Panc1 (cell line): ENCODE measurements around the gene TEX14. TPM values are rescaled to one million over a fixed set of nuclear protein-coding genes. Genes with fewer than 3 reads are reported as not detected.

Experiments
- ATAC-seq: fragments of 200-7000 bp; cut with Tn5 transposase; 2 replicates; pipeline ENCODE4 v1.9.1; 2020; ENCODE audit warnings: mild to moderate bottlenecking, moderate library complexity
- BruUV-seq: library from RNA; stranded (reverse); fragments of 400-500 nt; replicated peaks from 2 replicates; lab custom pipeline; 2021; lab: Mats Ljungman, UMichigan
- CTCF ChIA-PET: fragments of 300-600 bp; sonication (Branson Sonifier 250); formaldehyde crosslinking; loops from one replicate; lab custom pipeline; 2022; ENCODE audit warnings: antibody characterized with exemption; lab: Charles Lee
- POLR2A ChIA-PET: fragments of 300-600 bp; sonication (Branson Sonifier 250); formaldehyde crosslinking; loops from one replicate; lab custom pipeline; 2022; ENCODE audit warnings: antibody characterized with exemption; lab: Charles Lee
- DNase-seq: peaks from one replicate; pipeline ENCODE4 v3.0.0-alpha.2; 2010; ENCODE audit warnings: low read depth, low spot score
- H3K27ac ChIP-seq: 2 replicates; pipeline ENCODE4 v1.5.1; 2011; ENCODE audit warnings: mild to moderate bottlenecking, low read length, inconsistent platforms
- H3K27me3 ChIP-seq: fragments of 200-500 bp; sonication (Bioruptor generic); 2 replicates; pipeline ENCODE4 v1.6.0; 2014; ENCODE audit warnings: low read length, inconsistent platforms; ENCODE audit not compliant: control insufficient read depth, insufficient read depth
- H3K36me3 ChIP-seq: fragments of 200-500 bp; sonication (Bioruptor generic); 2 replicates; pipeline ENCODE4 v1.5.1; 2014; ENCODE audit warnings: inconsistent platforms, mild to moderate bottlenecking, low read length, moderate library complexity; ENCODE audit not compliant: control insufficient read depth, insufficient read depth
- H3K4me1 ChIP-seq: 2 replicates; pipeline ENCODE4 v1.5.1; 2011; ENCODE audit warnings: inconsistent platforms, mild to moderate bottlenecking, low read length, moderate library complexity; ENCODE audit not compliant: control insufficient read depth, insufficient read depth
- H3K4me3 ChIP-seq, 2 experiments: 2 replicates each; pipeline ENCODE4 v1.5.1; 2011 to 2012; ENCODE audit warnings: low read depth in 2 of 2, low read length in 2 of 2, mild to moderate bottlenecking in 2 of 2, inconsistent platforms in 1 of 2, moderate library complexity in 1 of 2
- H3K9me3 ChIP-seq: fragments of 200-500 bp; sonication (Bioruptor generic); 2 replicates; pipeline ENCODE4 v1.5.1; 2014; ENCODE audit warnings: low read depth, mild to moderate bottlenecking, inconsistent platforms, low read length, moderate library complexity; ENCODE audit not compliant: control insufficient read depth, insufficient read depth
- POLR2AphosphoS5 ChIP-seq: IDR thresholded peaks from 2 replicates; pipeline ENCODE4 v1.6.1; 2012; ENCODE audit warnings: mild to moderate bottlenecking, low read depth, low read length, moderate library complexity
- SIN3A ChIP-seq: IDR thresholded peaks from 2 replicates; pipeline ENCODE4 v1.6.1; 2012; ENCODE audit warnings: low read depth, mild to moderate bottlenecking, low read length, moderate library complexity, borderline replicate concordance; ENCODE audit not compliant: insufficient read depth
- TCF7L2 ChIP-seq: IDR thresholded peaks from 2 replicates; pipeline ENCODE4 v1.6.1; 2011; ENCODE audit warnings: mild to moderate bottlenecking, low read depth, low read length, inconsistent platforms
- in situ Hi-C: cut with HindIII; loops from 2 replicates; pipeline ENCODE4 v1.10.0; 2016; ENCODE audit warnings: low sequenced_read_pairs, low pct_unique_long_range_greater_than_20kb
- intact Hi-C: fragments of 100-400 bp; cut with micrococcal nuclease; formaldehyde crosslinking; loops from one replicate; pipeline ENCODE4 v1.10.0; 2022; ENCODE audit not compliant: unreplicated experiment
- total RNA-seq: library from RNA; stranded (reverse); gene quantifications from one replicate; pipeline ENCODE4 v1.2.1, GENCODE V29; 2021; ENCODE audit not compliant: unreplicated experiment
- TF ChIP-seq, protein P1 (sequence below): fragments of 450-650 bp; IDR thresholded peaks from 2 replicates; pipeline ENCODE4 v1.5.1; 2017; ENCODE audit warnings: mild to moderate bottlenecking
- TF ChIP-seq, protein P2 (sequence below), 2 experiments: IDR thresholded peaks; 2 replicates each; pipeline ENCODE4 v1.6.1; 2011 to 2012; ENCODE audit warnings: low read depth in 2 of 2, control low read depth in 1 of 2, low read length in 1 of 2, mild to moderate bottlenecking in 1 of 2, moderate library complexity in 1 of 2; ENCODE audit not compliant: insufficient read depth in 1 of 2

Gene TEX14
- total RNA-seq, 1 experiment from 2014 or later: not detected

DNA sequence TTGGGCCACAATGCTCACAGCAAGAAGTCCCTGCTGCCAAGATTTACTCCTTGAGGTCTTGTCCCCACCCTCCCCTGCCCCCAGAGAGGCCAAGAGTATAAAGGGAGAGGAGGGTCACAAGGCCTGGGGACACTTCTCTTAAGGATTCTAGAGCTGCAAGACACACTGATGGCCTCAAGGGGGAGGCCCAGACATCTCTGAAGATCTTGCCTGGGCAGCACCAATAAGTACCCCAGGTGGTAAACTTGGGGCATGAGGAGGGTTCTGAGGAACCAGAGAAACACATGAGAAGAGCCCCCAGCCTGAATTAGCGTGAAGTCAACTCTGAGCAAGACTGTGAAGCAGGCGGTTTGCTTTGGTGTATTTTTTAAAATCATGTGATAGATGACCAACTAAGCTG is 150.6 kb downstream of the TEX14 start:
- no peak for TF ChIP-seq POLR2AphosphoS5
- TF ChIP-seq, protein P1, sequence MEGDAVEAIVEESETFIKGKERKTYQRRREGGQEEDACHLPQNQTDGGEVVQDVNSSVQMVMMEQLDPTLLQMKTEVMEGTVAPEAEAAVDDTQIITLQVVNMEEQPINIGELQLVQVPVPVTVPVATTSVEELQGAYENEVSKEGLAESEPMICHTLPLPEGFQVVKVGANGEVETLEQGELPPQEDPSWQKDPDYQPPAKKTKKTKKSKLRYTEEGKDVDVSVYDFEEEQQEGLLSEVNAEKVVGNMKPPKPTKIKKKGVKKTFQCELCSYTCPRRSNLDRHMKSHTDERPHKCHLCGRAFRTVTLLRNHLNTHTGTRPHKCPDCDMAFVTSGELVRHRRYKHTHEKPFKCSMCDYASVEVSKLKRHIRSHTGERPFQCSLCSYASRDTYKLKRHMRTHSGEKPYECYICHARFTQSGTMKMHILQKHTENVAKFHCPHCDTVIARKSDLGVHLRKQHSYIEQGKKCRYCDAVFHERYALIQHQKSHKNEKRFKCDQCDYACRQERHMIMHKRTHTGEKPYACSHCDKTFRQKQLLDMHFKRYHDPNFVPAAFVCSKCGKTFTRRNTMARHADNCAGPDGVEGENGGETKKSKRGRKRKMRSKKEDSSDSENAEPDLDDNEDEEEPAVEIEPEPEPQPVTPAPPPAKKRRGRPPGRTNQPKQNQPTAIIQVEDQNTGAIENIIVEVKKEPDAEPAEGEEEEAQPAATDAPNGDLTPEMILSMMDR: peak; percentile 32; the same call in 1 of the 2 replicates
- no peak for TF ChIP-seq SIN3A
- TF ChIP-seq TCF7L2: no peak
- intact Hi-C loops: no loop called here
- no peak for DNase-seq
- in situ Hi-C loops: no loop called here
- Histone ChIP-seq H3K27ac (no peak overlapping the region), H3K4me1 (no peaks in the 10 kb centered on the region), H3K4me3 (no peak overlapping the region), H3K36me3 (no peaks in the 10 kb centered on the region), H3K9me3 (no peaks in the 10 kb centered on the region), H3K27me3 (peaks cover 5% of the 10 kb centered on the region)
- no TSS peak for BruUV-seq
- ChIA-PET CTCF (interaction anchor here (0.7 kb wide), 1 partner anchor 449 kb away, joined by 4 read pairs; no protein-coding TSS in a partner anchor), POLR2A (interaction anchor here (0.6 kb wide), 1 partner anchor 465 kb away, joined by 4 read pairs; no protein-coding TSS in a partner anchor)
- no peak for ATAC-seq

DNA sequence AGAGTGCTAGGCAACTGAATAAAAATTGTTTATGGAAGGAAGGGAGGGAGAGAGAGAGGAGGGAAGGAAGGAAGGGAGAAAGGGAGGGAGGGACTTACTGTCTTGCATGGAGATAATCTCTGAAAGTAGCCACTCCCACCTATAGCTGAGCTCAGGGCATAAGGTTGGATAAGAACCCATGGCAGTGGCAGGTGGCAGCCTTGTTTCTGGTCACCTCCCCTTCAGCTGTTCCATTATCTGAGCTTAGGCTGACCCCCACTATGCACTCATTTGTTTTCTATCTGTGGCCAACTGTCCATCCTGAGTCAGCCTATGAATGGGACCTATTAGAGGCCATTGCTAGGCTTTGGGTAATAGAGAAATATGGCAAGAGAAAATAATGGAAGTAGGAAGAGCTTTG is 152.1 kb downstream of the TEX14 start:
- Histone ChIP-seq H3K36me3 (no peaks in the 10 kb centered on the region), H3K4me3 (no peak overlapping the region), H3K4me1 (no peaks in the 10 kb centered on the region), H3K9me3 (no peaks in the 10 kb centered on the region), H3K27ac (no peak overlapping the region), H3K27me3 (peaks cover 3% of the 10 kb centered on the region; the same call in 1 of the 2 replicates)
- TF ChIP-seq POLR2AphosphoS5 (no peak), SIN3A (no peak), TCF7L2 (no peak)
- TF ChIP-seq, protein P1: no peak
- TF ChIP-seq, protein P2, sequence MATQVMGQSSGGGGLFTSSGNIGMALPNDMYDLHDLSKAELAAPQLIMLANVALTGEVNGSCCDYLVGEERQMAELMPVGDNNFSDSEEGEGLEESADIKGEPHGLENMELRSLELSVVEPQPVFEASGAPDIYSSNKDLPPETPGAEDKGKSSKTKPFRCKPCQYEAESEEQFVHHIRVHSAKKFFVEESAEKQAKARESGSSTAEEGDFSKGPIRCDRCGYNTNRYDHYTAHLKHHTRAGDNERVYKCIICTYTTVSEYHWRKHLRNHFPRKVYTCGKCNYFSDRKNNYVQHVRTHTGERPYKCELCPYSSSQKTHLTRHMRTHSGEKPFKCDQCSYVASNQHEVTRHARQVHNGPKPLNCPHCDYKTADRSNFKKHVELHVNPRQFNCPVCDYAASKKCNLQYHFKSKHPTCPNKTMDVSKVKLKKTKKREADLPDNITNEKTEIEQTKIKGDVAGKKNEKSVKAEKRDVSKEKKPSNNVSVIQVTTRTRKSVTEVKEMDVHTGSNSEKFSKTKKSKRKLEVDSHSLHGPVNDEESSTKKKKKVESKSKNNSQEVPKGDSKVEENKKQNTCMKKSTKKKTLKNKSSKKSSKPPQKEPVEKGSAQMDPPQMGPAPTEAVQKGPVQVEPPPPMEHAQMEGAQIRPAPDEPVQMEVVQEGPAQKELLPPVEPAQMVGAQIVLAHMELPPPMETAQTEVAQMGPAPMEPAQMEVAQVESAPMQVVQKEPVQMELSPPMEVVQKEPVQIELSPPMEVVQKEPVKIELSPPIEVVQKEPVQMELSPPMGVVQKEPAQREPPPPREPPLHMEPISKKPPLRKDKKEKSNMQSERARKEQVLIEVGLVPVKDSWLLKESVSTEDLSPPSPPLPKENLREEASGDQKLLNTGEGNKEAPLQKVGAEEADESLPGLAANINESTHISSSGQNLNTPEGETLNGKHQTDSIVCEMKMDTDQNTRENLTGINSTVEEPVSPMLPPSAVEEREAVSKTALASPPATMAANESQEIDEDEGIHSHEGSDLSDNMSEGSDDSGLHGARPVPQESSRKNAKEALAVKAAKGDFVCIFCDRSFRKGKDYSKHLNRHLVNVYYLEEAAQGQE (IDR thresholded peaks at IDR 0.05; ENCODE audit: insufficient read depth in 1 of 2, low read depth in 2 of 2, low read length in 1 of 2): no peak
- intact Hi-C loops (no loop called here), in situ Hi-C loops (no loop called here)
- DNase-seq (no peak), ATAC-seq (no peak)
- BruUV-seq: no TSS peak
- ChIA-PET POLR2A (no interaction called here), CTCF (no interaction called here)
